ENCODE data around the gene USF3.

Gene USF3

GRCh38 chr3:113695786-113696645 is at the start of gene USF3:
Gene USF3, minus strand, starts transcription at chr3:113696642. Its CDS starts 21,764 bp downstream, at chr3:113674878.
- peak; percentile 56 to 75 (median 68) for DNase-seq (ENCODE audit: low read depth in 4 of 4, low spot score in 1 of 4)

GRCh38 chr3:113745756-113746547 is 49.5 kb upstream of the USF3 start, which contains the start of gene NAA50:
Gene NAA50, minus strand, starts transcription at chr3:113746249. Its CDS starts 300 bp downstream, at chr3:113745949.
- peak; percentile 75 to 89 (median 87) for DNase-seq (ENCODE audit: low read depth in 4 of 4, low spot score in 1 of 4)

GRCh38 chr3:113744941-113745755 is 48.7 kb upstream of the USF3 start:
- peak; percentile 45 to 70 (median 50) for DNase-seq (ENCODE audit: low read depth in 4 of 4, low spot score in 1 of 4)

DNA sequence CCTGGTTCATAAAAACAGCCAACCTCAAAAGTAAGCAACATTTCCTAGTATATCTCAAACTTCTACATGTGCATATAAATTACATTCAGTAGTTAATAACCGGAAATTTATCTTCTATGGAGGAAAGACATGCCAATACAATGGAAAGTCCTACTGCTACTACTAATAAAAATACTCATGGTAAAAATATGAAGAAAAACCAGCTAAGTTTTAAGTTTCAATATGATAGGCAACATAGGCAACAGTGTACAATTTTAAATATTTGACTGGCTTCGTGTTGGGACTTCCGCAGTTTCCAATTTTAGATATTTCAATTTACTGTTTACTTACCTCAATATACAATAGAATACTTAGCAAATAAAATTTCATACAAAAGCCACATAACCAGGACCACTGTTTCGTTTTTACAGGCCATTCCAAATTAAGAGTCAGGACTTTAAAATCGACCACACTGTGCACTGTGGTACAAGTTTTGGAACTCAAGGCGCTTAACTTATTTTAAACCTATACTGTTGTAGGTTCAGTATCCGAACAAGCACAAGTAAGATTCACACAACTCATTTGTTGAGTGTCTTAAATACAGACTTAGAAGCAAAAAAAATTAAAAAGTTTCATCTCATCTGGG is 46.7 kb upstream of the USF3 start:
- DNase-seq (ENCODE audit: low read depth in 4 of 4, low spot score in 1 of 4): no peak

DNA sequence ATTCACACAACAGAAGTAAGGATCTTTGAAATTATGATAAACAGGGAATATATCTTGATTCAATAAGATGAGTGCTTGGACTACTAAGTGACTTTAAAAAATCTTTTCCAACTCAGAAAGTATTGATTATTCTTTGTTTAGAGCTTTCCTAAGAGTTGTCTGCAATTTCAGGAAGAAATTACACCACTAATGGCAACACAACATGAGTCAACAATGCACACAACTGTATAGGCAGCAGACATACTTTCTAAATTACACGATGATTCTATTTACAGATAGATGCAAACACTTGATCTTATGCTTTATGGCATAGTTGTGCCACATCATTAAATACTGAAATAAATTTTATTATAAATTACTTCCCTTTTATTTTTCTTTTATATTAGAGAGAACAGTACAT is 45.2 kb upstream of the USF3 start:
- no peak for DNase-seq (ENCODE audit: low read depth in 4 of 4, low spot score in 1 of 4)

GRCh38 chr3:113741086-113741485 is 44.6 kb upstream of the USF3 start:
- DNase-seq (ENCODE audit: low read depth in 4 of 4, low spot score in 1 of 4): no peak

DNA sequence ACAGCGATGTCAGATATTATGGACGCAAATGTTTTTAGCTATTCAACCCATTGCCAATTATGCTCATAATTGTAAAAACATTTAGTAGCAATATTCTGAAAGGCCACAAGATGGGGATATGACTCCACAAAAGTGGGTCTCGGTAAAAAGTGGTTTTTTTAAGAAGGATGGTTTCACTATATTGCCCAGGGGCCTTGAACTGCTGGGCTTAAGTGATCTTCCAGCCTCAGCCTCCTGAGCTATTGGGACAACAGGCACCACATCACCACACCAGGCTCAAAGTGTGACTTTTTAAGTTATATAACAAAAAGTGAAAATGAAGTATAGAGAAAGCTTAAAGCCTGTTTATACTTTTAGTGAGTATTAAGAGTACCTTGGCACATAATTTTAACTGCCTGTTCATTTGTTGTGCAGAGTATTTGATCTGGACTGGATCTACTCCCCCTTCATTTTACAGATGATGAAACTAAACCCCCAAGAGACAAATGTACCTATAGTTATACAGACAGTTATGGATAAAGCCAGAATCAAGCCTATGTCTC is 40.2 kb upstream of the USF3 start:
- no peak for DNase-seq (ENCODE audit: low read depth in 4 of 4, low spot score in 1 of 4)

DNA sequence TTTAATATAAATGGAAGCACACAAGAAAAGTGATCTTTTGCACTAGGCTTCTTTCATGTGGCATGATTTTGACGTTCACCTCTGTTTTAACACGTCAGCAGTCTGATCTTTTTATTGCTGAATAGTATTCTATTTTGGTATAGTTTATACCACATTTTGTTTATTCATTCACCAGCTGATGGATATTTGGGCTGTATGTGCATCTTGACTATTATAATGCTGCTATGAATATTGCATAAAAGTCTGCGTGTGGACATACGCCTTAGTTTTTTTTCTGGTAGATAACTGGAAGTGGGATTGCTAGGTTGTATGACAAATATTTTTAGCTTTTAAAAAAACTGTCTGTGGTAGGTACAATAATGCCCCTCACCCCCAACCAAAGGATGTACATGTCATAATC is 35.3 kb upstream of the USF3 start:
- no peak for DNase-seq (ENCODE audit: low read depth in 4 of 4, low spot score in 1 of 4)

DNA sequence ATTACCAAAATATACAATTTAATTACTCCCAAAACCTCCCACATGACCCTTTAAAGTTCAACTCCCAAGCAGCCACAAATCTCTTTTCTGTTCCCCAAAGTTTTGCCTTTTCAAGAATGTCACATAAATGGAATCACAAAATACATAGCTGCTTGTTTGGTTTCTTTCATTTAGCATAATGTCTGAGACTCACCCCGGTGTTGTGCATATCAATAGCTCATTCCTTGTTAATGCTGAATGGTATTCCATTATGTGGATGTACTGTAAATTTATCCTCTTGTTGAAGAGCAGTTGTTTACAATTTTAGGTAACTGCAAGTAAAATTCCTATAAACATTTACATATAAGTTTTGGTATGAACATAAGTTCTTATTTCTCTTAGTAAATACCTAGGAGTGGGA is 34.1 kb upstream of the USF3 start:
- no peak for DNase-seq (ENCODE audit: low read depth in 4 of 4, low spot score in 1 of 4)

GRCh38 chr3:113728661-113729060 is 32.2 kb upstream of the USF3 start:
- no peak for DNase-seq (ENCODE audit: low read depth in 4 of 4, low spot score in 1 of 4)

DNA sequence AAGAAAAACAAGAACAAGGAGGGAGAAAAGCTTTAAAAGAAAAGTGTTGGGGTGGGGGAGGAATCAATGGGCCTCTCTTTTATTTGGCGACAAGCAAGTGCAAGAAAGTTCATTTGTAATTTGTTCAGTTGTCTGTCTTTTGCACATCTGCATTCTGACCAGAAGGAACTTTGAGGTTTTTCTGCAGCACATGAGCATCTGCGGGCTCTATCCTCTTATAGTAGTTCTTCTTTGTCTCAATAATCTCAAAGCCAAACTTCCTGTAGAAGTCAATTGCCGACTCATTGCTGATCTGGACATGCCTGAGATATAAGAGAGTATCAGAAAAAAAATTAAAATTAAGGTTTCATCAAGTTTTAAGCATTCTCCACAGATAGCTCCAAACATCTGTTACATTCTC is 25.2 kb upstream of the USF3 start:
- DNase-seq (ENCODE audit: low read depth in 4 of 4, low spot score in 1 of 4): no peak

GRCh38 chr3:113719758-113720157 is 23.3 kb upstream of the USF3 start:
- DNase-seq (ENCODE audit: low read depth in 4 of 4, low spot score in 1 of 4): no peak

DNA sequence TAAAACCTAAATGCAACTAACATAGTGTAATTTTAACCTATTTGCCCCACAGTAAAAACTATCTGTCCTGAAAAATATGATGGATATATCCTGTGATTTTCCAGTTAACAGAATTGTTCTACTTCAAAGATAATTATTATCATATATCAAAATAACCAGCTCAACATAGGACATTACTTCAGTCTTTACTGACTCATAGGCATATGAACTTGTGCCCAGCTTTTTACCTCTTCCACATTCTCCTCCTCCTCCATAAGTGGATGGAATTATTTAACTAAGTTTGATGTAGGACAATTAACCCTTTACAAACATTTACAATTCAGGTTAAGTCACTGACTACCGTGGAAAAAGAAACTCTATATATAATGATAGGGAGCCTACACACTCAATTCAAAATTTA is 22.9 kb upstream of the USF3 start:
- no peak for DNase-seq (ENCODE audit: low read depth in 4 of 4, low spot score in 1 of 4)

DNA sequence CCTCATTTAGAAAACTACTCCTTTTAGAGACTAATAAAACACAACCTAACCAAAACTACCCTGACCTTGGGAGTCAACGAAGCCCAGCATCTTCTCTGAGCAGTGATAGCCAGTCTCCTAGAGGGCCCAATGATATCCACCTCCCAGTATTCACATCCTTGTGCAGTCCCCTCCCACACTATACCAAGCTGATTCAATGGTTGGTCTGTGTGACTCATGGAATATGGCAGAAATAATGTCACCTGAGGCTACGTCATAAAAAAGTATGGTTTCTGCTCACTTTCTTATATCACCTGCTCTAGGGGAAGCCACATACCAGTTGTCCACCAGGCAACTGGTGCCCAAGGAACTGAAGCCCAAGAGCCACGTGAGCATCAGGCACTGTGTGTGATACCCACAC is 21.4 kb upstream of the USF3 start:
- DNase-seq (ENCODE audit: low read depth in 4 of 4, low spot score in 1 of 4): peak in 1 of 4 experiments; percentile 2

GRCh38 chr3:113717308-113717707 is 20.9 kb upstream of the USF3 start:
- DNase-seq (ENCODE audit: low read depth in 4 of 4, low spot score in 1 of 4): no peak

- no peak for DNase-seq (ENCODE audit: low read depth in 4 of 4, low spot score in 1 of 4)
Observed at GRCh38 chr3:113714702-113715101, 18.3 kb upstream of the USF3 start.

DNA sequence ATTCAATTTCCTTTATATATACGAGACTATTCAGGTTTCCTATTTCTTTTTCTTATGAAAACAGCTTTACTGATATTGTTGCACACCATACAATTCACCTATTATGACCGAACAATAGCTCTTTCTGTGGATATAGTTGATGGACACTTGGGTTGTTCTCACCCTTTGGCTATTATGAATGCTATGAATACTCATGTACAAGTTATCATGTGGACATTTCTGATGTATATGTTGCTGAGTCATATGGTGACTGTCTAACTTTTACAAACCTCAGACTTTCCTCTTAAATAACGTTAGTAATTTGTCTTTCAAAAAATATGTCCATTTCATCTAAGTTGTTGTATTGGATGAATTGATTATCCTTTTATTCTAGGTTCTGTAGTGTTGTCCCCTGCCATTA is 15.7 kb upstream of the USF3 start:
- no peak for DNase-seq (ENCODE audit: low read depth in 4 of 4, low spot score in 1 of 4)

- DNase-seq (ENCODE audit: low read depth in 4 of 4, low spot score in 1 of 4): no peak
Observed at GRCh38 chr3:113707835-113708234, 11.4 kb upstream of the USF3 start.

GRCh38 chr3:113698956-113699355 is 2.5 kb upstream of the USF3 start:
- no peak for DNase-seq (ENCODE audit: low read depth in 4 of 4, low spot score in 1 of 4)

- DNase-seq (ENCODE audit: low read depth in 4 of 4, low spot score in 1 of 4): no peak
Observed at GRCh38 chr3:113698213-113698742, 1.8 kb upstream of the USF3 start.
